Loucy (cell line): Measurements from ENCODE around the gene PHC1.
A peak's percentile ranks its signal among the peaks of the same experiment; 100 is the strongest.

Experiments
- H2AFZ ChIP-seq: fragments of 200-600 bp; sonication (generic); 2 replicates; pipeline ENCODE4 v1.6.0; 2016; ENCODE audit warnings: antibody characterized with exemption, mild to moderate bottlenecking, low read length, moderate library complexity
- H3F3A ChIP-seq: fragments of 200-600 bp; 2 replicates; pipeline ENCODE4 v1.6.0; 2016; ENCODE audit warnings: antibody characterized with exemption, low read depth, mild to moderate bottlenecking
- H3K27me3 ChIP-seq: fragments of 200-600 bp; sonication (generic); 2 replicates; pipeline ENCODE4 v1.6.1; 2014; ENCODE audit warnings: low read length, mild to moderate bottlenecking; ENCODE audit not compliant: insufficient read depth, poor library complexity, severe bottlenecking
- H3K36me3 ChIP-seq: fragments of 200-600 bp; sonication (generic); 2 replicates; pipeline ENCODE4 v1.6.1; 2016; ENCODE audit warnings: low read length; ENCODE audit not compliant: insufficient read depth
- H3K4me1 ChIP-seq: fragments of 200-600 bp; sonication (generic); 2 replicates; pipeline ENCODE4 v1.5.1; 2014; ENCODE audit warnings: low read length, mild to moderate bottlenecking; ENCODE audit not compliant: insufficient read depth, poor library complexity, severe bottlenecking
- H3K4me2 ChIP-seq: fragments of 200-600 bp; sonication (generic); 2 replicates; pipeline ENCODE4 v1.6.0; 2014; ENCODE audit warnings: antibody characterized with exemption, low read length, low read depth, mild to moderate bottlenecking; ENCODE audit not compliant: poor library complexity, severe bottlenecking
- H3K4me3 ChIP-seq: fragments of 200-600 bp; sonication (generic); 2 replicates; pipeline ENCODE4 v1.5.1; 2014; ENCODE audit warnings: low read length, mild to moderate bottlenecking, mixed read lengths; ENCODE audit not compliant: poor library complexity, severe bottlenecking
- H3K79me2 ChIP-seq: fragments of 200-600 bp; sonication (generic); 2 replicates; pipeline ENCODE4 v1.6.1; 2014; ENCODE audit warnings: low read length; ENCODE audit not compliant: insufficient read depth
- H3K9ac ChIP-seq: fragments of 200-600 bp; sonication (generic); 2 replicates; pipeline ENCODE4 v1.6.0; 2014; ENCODE audit warnings: mild to moderate bottlenecking, low read depth, low read length, moderate library complexity; ENCODE audit not compliant: poor library complexity, severe bottlenecking
- H3K9me2 ChIP-seq: fragments of 200-600 bp; sonication (generic); replicated peaks from 2 replicates; pipeline ENCODE4 v1.6.1; 2016; ENCODE audit warnings: low read depth, low read length, mixed read lengths
- H3K9me3 ChIP-seq: fragments of 200-600 bp; sonication (generic); 2 replicates; pipeline ENCODE4 v1.6.1; 2014; ENCODE audit warnings: mild to moderate bottlenecking, antibody characterized with exemption, low read length, low read depth; ENCODE audit not compliant: insufficient read depth
- H4K20me1 ChIP-seq: fragments of 200-600 bp; sonication (generic); 2 replicates; pipeline ENCODE4 v1.6.0; 2014; ENCODE audit warnings: antibody characterized with exemption, low read length, mild to moderate bottlenecking; ENCODE audit not compliant: insufficient read depth, poor library complexity, severe bottlenecking
- EZH2phosphoT487 ChIP-seq: fragments of 200-600 bp; IDR thresholded peaks from 2 replicates; pipeline ENCODE4 v1.6.1; 2018; ENCODE audit warnings: antibody characterized with exemption, mild to moderate bottlenecking, moderate library complexity, borderline replicate concordance
- TF ChIP-seq, protein P1 (sequence below): fragments of 200-600 bp; sonication (generic); conservative IDR thresholded peaks from 2 replicates; pipeline ENCODE4 v1.5.1; 2014; ENCODE audit warnings: mild to moderate bottlenecking, antibody characterized with exemption, low read length

Gene PHC1

DNA sequence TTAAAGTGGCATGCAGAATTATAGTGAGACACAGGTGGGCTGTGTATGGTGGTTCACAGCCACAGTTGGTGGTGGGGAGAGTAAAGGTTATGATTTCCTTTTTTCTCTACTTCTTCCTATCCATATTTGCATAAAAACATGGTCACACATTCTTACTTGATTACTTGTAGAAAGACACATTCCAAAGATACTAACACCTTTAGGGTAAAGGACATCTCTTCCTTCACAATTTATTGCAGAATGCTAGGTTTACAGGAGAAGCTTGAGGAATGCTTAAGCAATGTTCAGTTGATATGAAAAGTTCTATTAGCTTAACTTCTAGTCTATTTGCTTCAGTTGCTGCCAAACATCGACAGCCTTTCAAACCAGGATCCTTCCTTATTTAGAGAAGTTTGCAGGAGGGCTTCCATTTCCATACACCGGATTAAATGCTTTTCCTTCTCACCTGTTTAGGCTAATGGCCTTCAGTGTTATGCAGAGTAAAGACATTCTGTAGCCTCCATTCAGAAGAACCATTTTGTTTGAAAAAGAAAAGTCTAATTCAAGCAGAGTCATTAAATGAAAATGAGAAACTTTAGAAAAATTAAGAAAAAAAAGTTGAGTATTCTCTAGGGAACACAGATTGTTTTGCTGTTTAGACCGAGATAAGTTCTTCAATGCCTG is 2.6 kb upstream of the PHC1 start:
- Histone ChIP-seq H3K27me3 (no peaks in the 10 kb centered on the region), H3K4me1 (peaks cover 53% of the 10 kb centered on the region), H2AFZ (peak overlapping the region; percentile 69), H3K9me3 (no peaks in the 10 kb centered on the region), H4K20me1 (peaks cover 4% of the 10 kb centered on the region), H3K4me3 (no peak overlapping the region), H3K9me2 (no peaks in the 10 kb centered on the region), H3K79me2 (peaks cover 20% of the 10 kb centered on the region), H3F3A (no peaks in the 10 kb centered on the region; the same call in 1 of the 2 replicates), H3K9ac (no peak overlapping the region), H3K36me3 (no peaks in the 10 kb centered on the region), H3K4me2 (peak overlapping the region; percentile 36)
- TF ChIP-seq, protein P1, sequence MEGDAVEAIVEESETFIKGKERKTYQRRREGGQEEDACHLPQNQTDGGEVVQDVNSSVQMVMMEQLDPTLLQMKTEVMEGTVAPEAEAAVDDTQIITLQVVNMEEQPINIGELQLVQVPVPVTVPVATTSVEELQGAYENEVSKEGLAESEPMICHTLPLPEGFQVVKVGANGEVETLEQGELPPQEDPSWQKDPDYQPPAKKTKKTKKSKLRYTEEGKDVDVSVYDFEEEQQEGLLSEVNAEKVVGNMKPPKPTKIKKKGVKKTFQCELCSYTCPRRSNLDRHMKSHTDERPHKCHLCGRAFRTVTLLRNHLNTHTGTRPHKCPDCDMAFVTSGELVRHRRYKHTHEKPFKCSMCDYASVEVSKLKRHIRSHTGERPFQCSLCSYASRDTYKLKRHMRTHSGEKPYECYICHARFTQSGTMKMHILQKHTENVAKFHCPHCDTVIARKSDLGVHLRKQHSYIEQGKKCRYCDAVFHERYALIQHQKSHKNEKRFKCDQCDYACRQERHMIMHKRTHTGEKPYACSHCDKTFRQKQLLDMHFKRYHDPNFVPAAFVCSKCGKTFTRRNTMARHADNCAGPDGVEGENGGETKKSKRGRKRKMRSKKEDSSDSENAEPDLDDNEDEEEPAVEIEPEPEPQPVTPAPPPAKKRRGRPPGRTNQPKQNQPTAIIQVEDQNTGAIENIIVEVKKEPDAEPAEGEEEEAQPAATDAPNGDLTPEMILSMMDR: no peak
- TF ChIP-seq EZH2phosphoT487: no peak

GRCh38 chr12:8912914-8913313 is 1.4 kb upstream of the PHC1 start:
- Histone ChIP-seq H3F3A (no peaks in the 10 kb centered on the region; the same call in 1 of the 2 replicates), H3K79me2 (peaks cover 22% of the 10 kb centered on the region), H3K4me2 (no peak overlapping the region), H3K4me1 (peaks cover 50% of the 10 kb centered on the region), H2AFZ (no peak overlapping the region), H3K9me3 (no peaks in the 10 kb centered on the region), H4K20me1 (peaks cover 4% of the 10 kb centered on the region), H3K27me3 (no peaks in the 10 kb centered on the region), H3K36me3 (no peaks in the 10 kb centered on the region), H3K9me2 (no peaks in the 10 kb centered on the region), H3K4me3 (no peak overlapping the region), H3K9ac (no peak overlapping the region)
- TF ChIP-seq, protein P1: peak; percentile 47
- TF ChIP-seq EZH2phosphoT487: no peak

DNA sequence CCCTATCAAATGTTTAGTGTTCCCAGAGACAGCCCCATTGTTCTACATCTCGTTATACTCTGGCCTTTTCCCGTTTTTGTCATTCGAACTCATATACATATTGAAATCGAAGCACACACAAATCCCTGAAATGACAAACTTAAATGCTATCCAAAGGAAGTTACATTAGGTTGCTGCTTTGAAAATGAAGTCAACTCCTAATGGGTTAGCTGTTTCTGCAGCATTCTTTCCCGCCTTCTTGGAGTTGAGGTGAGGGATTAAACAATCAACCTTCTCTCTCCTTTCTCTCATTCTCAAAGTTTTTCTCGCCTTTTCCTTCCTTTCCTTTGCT is 642 bp upstream of the PHC1 start:
- TF ChIP-seq, protein P1: no peak
- no peak for TF ChIP-seq EZH2phosphoT487
- peak overlapping the region; percentile 71 for H2AFZ ChIP-seq

More for the DNA sequence above, 642 bp upstream of the PHC1 start:
- Histone ChIP-seq H3K4me2 (peak overlapping the region; percentile 71), H3K9me2 (no peaks in the 10 kb centered on the region), H3K36me3 (no peaks in the 10 kb centered on the region), H3K79me2 (peaks cover 22% of the 10 kb centered on the region), H3F3A (no peaks in the 10 kb centered on the region; the same call in 1 of the 2 replicates), H4K20me1 (peaks cover 4% of the 10 kb centered on the region), H3K9me3 (no peaks in the 10 kb centered on the region), H3K4me1 (peaks cover 50% of the 10 kb centered on the region), H3K9ac (peak overlapping the region; percentile 65), H3K27me3 (no peaks in the 10 kb centered on the region), H3K4me3 (peak overlapping the region; percentile 73)
